ENCODE measurements around the gene ZNF618.

The ZNF618 gene

DNA sequence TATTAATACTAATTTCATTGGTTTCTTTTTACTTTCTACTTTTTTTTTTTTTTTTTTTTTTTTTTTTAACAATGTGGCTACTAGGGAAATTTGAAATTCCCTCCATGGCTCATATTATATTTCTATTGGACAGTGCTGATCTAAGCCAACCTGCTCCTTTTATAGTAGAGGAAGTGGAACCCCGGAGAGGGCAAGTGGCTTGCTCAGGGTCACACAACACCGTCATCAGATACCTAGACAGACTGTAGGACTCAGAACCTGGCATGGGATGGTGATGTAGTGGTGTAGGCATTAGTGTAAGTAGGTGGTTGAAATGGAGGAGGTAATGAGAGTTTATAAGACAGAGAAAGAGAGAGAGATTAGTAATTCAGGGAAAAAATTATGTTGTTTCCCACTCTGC is 10.8 kb downstream of the ZNF618 start:
- H3K27me3 ChIP-seq (ENCODE audit: insufficient read depth, low read length): no peaks in the 10 kb centered on the region
- no peak overlapping the region for H3K4me3 ChIP-seq (ENCODE audit: low read length)
- H3K4me1 ChIP-seq (ENCODE audit: insufficient read depth, low read length): peaks cover 10% of the 10 kb centered on the region

DNA sequence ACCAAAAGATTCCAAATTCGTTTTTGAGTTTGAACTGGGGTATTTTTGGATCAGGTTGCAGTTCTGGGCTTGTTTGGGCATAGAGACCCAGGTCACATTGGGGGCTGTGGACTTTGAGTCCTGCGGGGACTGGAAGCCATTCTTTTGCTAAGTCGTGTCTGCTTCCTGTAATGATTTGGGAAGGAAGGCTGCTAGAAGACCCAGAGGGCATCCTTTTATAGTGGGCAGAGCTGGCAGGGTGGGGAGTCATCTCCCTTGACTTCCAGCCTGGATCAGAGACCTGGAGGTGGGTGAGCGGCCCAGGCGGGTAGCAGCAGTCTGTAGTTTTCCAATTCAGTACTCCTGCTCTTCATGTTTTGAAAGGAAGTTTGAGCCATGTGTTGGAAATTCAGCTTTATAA is 11.3 kb downstream of the ZNF618 start:
- no peak overlapping the region for H3K4me3 ChIP-seq (ENCODE audit: low read length)
- H3K4me1 ChIP-seq (ENCODE audit: insufficient read depth, low read length): peaks cover 10% of the 10 kb centered on the region
- no peaks in the 10 kb centered on the region for H3K27me3 ChIP-seq (ENCODE audit: insufficient read depth, low read length)
- H3K36me3 ChIP-seq (ENCODE audit: insufficient read depth, low read length): peaks cover 10% of the 10 kb centered on the region
- H2AFZ ChIP-seq (ENCODE audit: low read depth, low read length): no peak overlapping the region
- peaks cover 20% of the 10 kb centered on the region for H3K9me3 ChIP-seq (ENCODE audit: low read length)

More for the DNA sequence above, 10.8 kb downstream of the ZNF618 start:
- peaks cover 6% of the 10 kb centered on the region for H3K36me3 ChIP-seq (ENCODE audit: insufficient read depth, low read length)
- peaks cover 22% of the 10 kb centered on the region for H3K9me3 ChIP-seq (ENCODE audit: low read length)
- no peak overlapping the region for H2AFZ ChIP-seq (ENCODE audit: low read depth, low read length)

DNA sequence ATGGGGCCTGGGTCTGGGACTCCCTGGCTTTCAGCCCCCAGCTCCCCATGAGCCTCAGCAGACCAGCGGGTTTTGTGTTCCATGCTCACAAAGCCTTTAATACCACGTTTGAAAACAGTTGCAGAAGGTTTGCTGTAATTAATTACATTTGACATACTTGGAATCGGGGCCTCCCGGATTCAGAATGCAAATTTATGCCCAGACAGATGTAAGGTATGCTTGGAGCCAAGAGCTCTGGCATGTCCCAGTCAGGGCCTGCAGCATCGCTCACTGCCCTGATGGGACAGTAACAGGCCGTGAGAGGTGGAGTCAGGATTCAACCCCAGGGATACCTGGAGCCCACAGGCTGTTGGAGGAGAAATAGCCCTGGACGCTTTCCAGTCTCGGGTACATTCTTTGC is 12.2 kb downstream of the ZNF618 start:
- no peaks in the 10 kb centered on the region for H3K27me3 ChIP-seq (ENCODE audit: insufficient read depth, low read length)
- no peak overlapping the region for H3K4me3 ChIP-seq (ENCODE audit: low read length)
- H2AFZ ChIP-seq (ENCODE audit: low read depth, low read length): no peak overlapping the region
- H3K9me3 ChIP-seq (ENCODE audit: low read length): peaks cover 22% of the 10 kb centered on the region
- peaks cover 10% of the 10 kb centered on the region for H3K4me1 ChIP-seq (ENCODE audit: insufficient read depth, low read length)
- H3K36me3 ChIP-seq (ENCODE audit: insufficient read depth, low read length): peaks cover 10% of the 10 kb centered on the region

DNA sequence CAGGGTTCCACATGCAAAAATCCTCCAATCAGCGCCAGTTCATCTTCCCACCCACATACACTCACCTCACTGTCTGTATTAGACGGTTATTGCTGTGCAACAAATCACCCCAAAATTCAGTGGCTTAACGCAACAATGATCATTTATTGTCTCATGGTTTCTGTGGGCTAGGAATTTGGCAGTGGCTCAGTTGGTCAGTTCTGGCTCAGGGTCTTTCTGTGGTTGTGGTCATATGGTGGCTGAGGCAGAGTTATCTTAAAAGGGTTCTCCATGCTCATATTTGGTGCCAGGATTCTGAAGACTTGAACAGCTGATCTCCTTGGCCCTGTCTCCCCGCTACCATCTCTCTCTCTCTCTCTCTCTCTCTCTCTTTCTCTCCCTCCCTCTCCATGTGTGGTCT is 12.9 kb downstream of the ZNF618 start:
- H3K27me3 ChIP-seq (ENCODE audit: insufficient read depth, low read length): no peaks in the 10 kb centered on the region
- H3K36me3 ChIP-seq (ENCODE audit: insufficient read depth, low read length): peaks cover 10% of the 10 kb centered on the region
- no peak overlapping the region for H2AFZ ChIP-seq (ENCODE audit: low read depth, low read length)
- no peak overlapping the region for H3K4me3 ChIP-seq (ENCODE audit: low read length)
- H3K4me1 ChIP-seq (ENCODE audit: insufficient read depth, low read length): peaks cover 10% of the 10 kb centered on the region
- H3K9me3 ChIP-seq (ENCODE audit: low read length): peaks cover 22% of the 10 kb centered on the region

DNA sequence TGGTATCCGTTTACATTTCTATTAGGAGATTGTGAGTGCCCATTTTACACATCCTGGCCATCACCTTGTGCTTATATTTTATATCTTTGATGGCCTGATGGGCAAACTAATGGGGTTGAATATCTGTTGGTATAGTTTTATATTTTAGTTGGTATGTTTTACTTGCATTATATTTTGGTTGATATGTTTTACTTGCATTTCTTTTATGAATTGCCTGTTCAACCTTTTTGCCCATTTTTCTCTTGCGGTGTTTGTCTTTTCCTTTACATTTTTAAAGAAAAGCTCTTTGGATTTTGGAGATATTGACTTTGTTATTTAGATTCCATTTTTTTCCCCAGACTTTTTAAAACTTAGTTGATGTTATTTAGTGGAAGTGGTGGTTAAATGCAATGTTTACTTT is 14.6 kb downstream of the ZNF618 start:
- Histone ChIP-seq H3K4me3 (ENCODE audit: low read length) (no peak overlapping the region), H2AFZ (ENCODE audit: low read depth, low read length) (no peak overlapping the region), H3K9me3 (ENCODE audit: low read length) (peaks cover 26% of the 10 kb centered on the region), H3K4me1 (ENCODE audit: insufficient read depth, low read length) (peaks cover 9% of the 10 kb centered on the region), H3K36me3 (ENCODE audit: insufficient read depth, low read length) (peaks cover 10% of the 10 kb centered on the region), H3K27me3 (ENCODE audit: insufficient read depth, low read length) (no peaks in the 10 kb centered on the region)

DNA sequence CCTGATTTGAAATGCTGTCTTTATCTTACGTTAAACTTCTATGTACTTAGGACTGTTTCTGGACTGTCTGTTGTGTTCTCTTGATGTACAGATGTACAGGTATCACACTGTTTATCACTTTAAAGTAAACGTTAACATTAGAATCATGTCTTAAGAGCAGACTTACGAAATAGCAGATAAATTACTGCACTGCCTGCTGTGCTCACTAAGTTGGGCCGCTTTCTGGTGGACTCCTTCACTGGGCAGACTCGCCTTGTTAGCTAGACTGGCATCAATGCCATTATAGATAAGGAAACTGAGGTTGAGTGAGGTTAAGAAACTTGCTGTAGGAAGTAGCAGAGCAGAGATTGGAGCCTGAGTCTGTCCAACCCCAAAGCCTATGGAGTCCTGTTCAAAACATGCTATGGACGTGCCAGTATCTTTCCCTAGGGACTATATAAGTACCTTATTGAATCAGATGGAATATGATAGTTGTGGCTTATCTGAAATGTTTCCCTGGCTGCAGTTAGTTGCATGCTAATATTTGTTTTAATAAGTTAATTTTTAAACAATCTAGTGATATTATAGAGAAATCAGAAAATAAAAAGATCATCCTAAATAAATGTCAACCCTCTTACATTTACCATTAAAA is 16.9 kb downstream of the ZNF618 start:
- Histone ChIP-seq H3K27me3 (ENCODE audit: insufficient read depth, low read length) (no peaks in the 10 kb centered on the region), H3K9me3 (ENCODE audit: low read length) (peaks cover 27% of the 10 kb centered on the region), H2AFZ (ENCODE audit: low read depth, low read length) (no peak overlapping the region), H3K36me3 (ENCODE audit: insufficient read depth, low read length) (peaks cover 10% of the 10 kb centered on the region), H3K4me1 (ENCODE audit: insufficient read depth, low read length) (no peaks in the 10 kb centered on the region), H3K4me3 (ENCODE audit: low read length) (no peak overlapping the region)

DNA sequence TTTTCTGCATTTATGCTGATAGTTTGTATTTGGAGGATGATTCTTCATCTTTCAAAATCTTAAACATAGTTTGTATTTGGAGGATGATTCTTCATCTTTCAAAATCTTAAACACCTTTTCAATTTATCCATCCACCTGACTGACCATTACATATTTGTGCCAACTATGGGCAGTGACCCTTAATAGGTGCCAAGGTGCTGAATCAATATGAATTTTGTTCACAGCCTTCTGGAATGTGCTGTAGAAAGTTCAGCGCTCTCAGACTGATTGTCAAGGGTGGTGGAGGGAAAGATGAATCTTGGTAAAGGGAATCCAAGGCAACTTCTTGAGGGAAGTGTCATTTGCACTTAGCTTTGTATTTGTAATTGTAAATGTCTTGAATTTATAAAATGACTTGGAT is 18.1 kb downstream of the ZNF618 start:
- Histone ChIP-seq H3K4me1 (ENCODE audit: insufficient read depth, low read length) (no peaks in the 10 kb centered on the region), H3K4me3 (ENCODE audit: low read length) (no peak overlapping the region), H2AFZ (ENCODE audit: low read depth, low read length) (no peak overlapping the region), H3K27me3 (ENCODE audit: insufficient read depth, low read length) (no peaks in the 10 kb centered on the region), H3K9me3 (ENCODE audit: low read length) (peaks cover 20% of the 10 kb centered on the region), H3K36me3 (ENCODE audit: insufficient read depth, low read length) (peaks cover 10% of the 10 kb centered on the region)

DNA sequence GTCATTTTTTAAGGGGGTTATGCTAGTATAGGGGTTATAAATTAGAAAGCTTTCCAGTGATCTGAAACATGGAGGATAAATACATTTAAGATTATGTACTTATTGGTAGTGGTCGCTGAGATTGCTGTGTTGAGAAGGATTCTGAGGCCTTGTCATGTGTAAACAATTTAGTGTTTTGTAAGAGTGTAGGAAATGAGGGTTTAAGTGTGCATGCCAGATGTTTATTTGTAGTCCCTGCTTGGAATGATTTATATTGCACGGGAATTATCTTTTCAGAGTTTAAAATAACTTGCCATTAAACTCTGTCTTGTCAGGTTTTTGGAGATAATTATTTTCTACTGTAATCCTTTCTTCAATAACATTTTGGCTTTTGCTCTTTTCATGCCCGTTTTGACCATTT is 19.4 kb downstream of the ZNF618 start:
- Histone ChIP-seq H3K9me3 (ENCODE audit: low read length) (peaks cover 15% of the 10 kb centered on the region), H3K27me3 (ENCODE audit: insufficient read depth, low read length) (no peaks in the 10 kb centered on the region), H2AFZ (ENCODE audit: low read depth, low read length) (no peak overlapping the region), H3K36me3 (ENCODE audit: insufficient read depth, low read length) (peaks cover 10% of the 10 kb centered on the region), H3K4me1 (ENCODE audit: insufficient read depth, low read length) (no peaks in the 10 kb centered on the region), H3K4me3 (ENCODE audit: low read length) (no peak overlapping the region)

DNA sequence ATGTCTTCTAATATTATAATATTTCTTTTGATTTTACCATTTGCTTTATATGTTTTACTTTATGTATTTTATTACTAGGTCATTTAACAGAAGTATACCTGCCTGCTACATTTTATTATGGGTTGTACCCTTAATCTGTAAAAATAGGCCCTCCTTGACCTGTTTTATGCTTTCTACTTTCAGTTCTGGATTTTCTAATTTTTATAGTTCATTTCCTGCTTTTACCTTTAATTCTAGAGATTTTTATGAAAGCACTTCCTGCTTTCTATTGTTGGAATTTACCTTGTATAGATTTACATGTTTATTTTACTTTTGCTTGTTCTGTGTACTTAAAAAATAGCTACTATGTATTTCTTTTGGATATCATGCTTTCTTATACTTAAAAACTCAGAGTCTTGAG is 20.6 kb downstream of the ZNF618 start:
- H2AFZ ChIP-seq (ENCODE audit: low read depth, low read length): no peak overlapping the region
- no peaks in the 10 kb centered on the region for H3K4me1 ChIP-seq (ENCODE audit: insufficient read depth, low read length)
- no peak overlapping the region for H3K4me3 ChIP-seq (ENCODE audit: low read length)
- no peaks in the 10 kb centered on the region for H3K27me3 ChIP-seq (ENCODE audit: insufficient read depth, low read length)
- H3K9me3 ChIP-seq (ENCODE audit: low read length): peaks cover 16% of the 10 kb centered on the region
- peaks cover 7% of the 10 kb centered on the region for H3K36me3 ChIP-seq (ENCODE audit: insufficient read depth, low read length)

DNA sequence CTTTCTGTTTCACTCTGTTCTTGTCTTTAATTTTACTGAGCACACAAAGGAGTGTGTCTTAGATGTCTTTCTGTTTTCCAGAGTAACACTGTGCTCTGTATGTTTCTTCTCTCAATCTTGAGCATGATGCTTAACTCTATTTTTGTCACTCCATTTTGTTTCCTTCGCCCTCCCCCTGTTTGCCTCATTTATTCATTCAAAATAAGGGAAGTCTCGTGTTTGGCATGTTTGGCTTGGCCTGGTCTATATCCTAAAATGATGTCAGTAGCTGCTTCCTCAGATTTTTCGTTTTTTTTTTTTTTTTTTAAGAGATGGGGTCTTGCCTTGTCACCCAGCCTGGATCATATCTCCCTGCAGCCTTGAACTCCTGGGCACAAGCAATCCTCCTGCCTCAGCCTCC is 22.0 kb downstream of the ZNF618 start:
- Histone ChIP-seq H3K4me3 (ENCODE audit: low read length) (no peak overlapping the region), H3K27me3 (ENCODE audit: insufficient read depth, low read length) (no peaks in the 10 kb centered on the region), H3K4me1 (ENCODE audit: insufficient read depth, low read length) (no peaks in the 10 kb centered on the region), H3K9me3 (ENCODE audit: low read length) (peaks cover 15% of the 10 kb centered on the region), H3K36me3 (ENCODE audit: insufficient read depth, low read length) (no peaks in the 10 kb centered on the region), H2AFZ (ENCODE audit: low read depth, low read length) (no peak overlapping the region)

DNA sequence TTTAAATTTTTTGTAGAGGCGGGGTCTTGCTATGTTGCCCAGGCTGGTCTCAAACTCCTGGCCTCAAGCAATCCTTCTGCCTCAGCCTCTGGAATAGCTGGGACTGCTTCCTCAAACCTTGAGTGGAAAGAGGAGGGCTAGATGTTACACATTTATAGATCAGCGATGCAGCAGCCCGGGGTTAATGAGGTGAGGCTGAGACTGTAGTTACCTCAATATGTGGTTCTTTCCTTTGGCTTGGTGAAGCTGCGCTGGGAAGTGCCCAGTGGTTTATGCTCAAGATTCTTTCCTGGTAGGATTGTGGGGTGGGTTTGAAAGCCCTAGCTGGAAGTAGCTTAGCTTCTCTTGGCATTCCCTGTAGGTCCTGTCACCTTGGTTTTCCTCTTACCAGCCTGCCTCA is 22.5 kb downstream of the ZNF618 start:
- peaks cover 15% of the 10 kb centered on the region for H3K9me3 ChIP-seq (ENCODE audit: low read length)
- H3K36me3 ChIP-seq (ENCODE audit: insufficient read depth, low read length): no peaks in the 10 kb centered on the region
- H3K27me3 ChIP-seq (ENCODE audit: insufficient read depth, low read length): no peaks in the 10 kb centered on the region
- no peak overlapping the region for H3K4me3 ChIP-seq (ENCODE audit: low read length)
- H3K4me1 ChIP-seq (ENCODE audit: insufficient read depth, low read length): no peaks in the 10 kb centered on the region
- H2AFZ ChIP-seq (ENCODE audit: low read depth, low read length): no peak overlapping the region

DNA sequence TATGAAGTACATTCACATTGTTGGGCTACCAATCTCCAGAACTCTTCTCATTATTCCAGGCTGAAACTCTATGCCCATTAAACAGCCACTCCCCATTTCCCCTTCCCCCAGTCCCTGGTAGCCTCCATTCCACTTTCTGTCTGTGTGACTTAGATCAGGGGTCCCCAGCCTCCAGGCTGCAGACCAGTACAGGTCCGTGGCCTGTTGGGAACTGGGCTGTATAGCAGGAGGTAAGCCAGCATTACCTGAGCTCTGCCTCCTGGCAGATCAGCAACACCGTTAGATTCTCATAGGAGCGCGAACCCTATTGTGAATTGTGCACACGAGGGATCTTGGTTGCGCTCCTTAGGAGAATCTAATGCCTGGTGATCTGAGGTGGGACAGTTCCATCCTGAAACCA is 23.1 kb downstream of the ZNF618 start:
- Histone ChIP-seq H3K4me3 (ENCODE audit: low read length) (no peak overlapping the region), H2AFZ (ENCODE audit: low read depth, low read length) (no peak overlapping the region), H3K9me3 (ENCODE audit: low read length) (peaks cover 15% of the 10 kb centered on the region), H3K36me3 (ENCODE audit: insufficient read depth, low read length) (no peaks in the 10 kb centered on the region), H3K4me1 (ENCODE audit: insufficient read depth, low read length) (no peaks in the 10 kb centered on the region), H3K27me3 (ENCODE audit: insufficient read depth, low read length) (no peaks in the 10 kb centered on the region)

DNA sequence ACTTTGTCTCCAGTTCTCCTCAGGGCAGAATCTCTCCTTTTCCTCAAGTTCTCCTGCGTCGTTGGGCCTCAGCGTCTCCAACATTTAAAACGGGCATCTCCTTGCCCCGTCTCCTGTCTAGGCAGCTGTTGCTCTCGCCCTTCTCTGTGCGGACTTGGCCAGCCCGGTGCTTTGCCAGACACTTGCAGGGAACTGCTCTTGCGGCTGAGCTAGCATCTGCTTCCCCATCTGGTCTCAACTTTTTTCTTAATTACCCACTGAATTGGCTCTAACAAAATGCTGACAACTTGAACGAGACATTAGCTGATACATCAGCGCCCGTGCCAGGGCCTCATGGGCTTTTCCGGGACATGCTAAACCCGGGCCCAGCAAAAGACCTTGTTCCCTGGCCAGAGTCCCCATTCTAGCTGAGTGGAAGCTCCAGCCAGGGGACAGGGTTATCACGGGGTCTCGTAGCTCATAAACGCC is 25.1 kb downstream of the ZNF618 start:
- Histone ChIP-seq H3K4me3 (ENCODE audit: low read length) (no peak overlapping the region), H2AFZ (ENCODE audit: low read depth, low read length) (no peak overlapping the region), H3K9me3 (ENCODE audit: low read length) (peaks cover 15% of the 10 kb centered on the region), H3K36me3 (ENCODE audit: insufficient read depth, low read length) (no peaks in the 10 kb centered on the region), H3K4me1 (ENCODE audit: insufficient read depth, low read length) (no peaks in the 10 kb centered on the region), H3K27me3 (ENCODE audit: insufficient read depth, low read length) (no peaks in the 10 kb centered on the region)

DNA sequence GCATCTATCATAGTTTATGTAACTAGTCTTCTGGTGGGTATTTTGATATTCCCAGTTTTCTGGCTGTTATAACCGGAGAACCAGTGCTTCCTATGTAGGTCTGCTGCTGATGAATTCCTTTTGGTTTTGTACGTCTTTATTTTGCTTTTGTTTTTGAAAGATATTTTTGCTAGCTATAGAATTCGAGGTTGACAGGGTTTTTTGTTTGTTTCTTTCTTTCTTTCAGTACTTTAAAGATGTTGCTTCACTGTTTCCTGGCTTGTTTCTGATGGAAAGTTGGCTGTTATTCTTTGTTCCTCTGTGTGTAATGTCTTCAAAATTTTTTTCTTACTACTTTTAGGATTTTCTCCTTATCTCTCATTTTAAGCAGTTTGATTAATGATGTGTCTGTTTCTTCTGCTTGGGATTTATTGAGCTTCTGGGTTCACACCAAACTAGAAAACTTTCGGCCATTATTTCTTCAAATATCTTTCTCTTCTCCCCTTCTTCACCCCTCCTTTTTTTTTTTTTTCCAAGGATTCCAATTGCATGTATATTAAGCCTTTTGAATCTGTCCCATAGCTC is 27.5 kb downstream of the ZNF618 start:
- H2AFZ ChIP-seq (ENCODE audit: low read depth, low read length): no peak overlapping the region
- no peaks in the 10 kb centered on the region for H3K4me1 ChIP-seq (ENCODE audit: insufficient read depth, low read length)
- no peaks in the 10 kb centered on the region for H3K27me3 ChIP-seq (ENCODE audit: insufficient read depth, low read length)
- no peak overlapping the region for H3K4me3 ChIP-seq (ENCODE audit: low read length)
- peaks cover 13% of the 10 kb centered on the region for H3K9me3 ChIP-seq (ENCODE audit: low read length)
- no peaks in the 10 kb centered on the region for H3K36me3 ChIP-seq (ENCODE audit: insufficient read depth, low read length)
